Cerebellar cortex (tissue), 1 donor: Measurements from ENCODE around the gene KCNMB3.
"Not testable (repeated sequence)": the region's sequence is repeated elsewhere in the genome, so short reads cannot be mapped to it uniquely, and the experiment has no call there.

Experiments used
- DNase-seq: peaks from one replicate; pipeline ENCODE4 v3.0.0-alpha.2; 2015; ENCODE audit warnings: low spot score

The KCNMB3 gene

GRCh38 chr3:179264449-179264848 lies 13.5 kb upstream of the KCNMB3 start:
- DNase-seq, result no peak

- no peak for DNase-seq
These were observed 12.2 kb upstream of the KCNMB3 start for GRCh38 chr3:179263134-179263533.

GRCh38 chr3:179260949-179261765 lies 10.2 kb upstream of the KCNMB3 start:
- DNase-seq, result peak; percentile 44

DNA sequence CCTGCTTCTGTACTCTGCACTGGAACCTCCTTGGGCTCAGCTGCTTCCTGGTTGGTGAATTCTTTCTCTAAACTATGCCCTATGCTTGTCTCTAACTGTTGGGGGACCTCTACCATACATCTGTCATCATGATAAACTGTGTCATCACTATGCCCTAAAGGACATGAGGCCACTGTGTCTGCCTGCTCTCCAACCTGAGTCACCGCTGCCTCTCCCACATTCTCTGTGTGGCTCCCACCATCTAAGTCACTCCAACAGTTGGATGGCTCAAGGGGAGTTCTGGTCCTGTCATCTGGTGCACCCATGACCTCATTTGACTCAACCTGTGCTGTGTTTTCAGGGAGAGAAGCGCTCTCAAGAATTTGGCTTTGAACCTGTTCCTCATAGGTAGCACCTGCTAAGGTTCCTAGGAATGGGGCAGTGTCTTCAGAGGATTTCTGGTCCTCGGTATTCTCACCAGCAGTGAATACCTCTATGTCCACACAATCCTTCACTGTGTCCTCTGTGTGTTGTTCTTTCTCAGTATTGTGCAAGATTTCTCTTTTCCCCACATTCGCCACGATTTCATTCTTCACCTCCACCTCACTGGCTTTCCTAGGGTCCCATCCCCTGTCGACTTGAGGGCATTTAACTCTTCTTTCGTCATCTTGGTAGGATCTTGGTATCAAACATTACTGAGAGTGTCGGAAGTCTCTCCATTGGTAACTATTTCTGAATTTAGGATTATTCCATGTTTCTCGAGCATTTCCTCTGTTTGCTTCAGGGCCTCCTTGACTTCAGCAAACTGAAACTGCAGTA lies 9.2 kb upstream of the KCNMB3 start:
- not testable (repeated sequence) for DNase-seq

DNA sequence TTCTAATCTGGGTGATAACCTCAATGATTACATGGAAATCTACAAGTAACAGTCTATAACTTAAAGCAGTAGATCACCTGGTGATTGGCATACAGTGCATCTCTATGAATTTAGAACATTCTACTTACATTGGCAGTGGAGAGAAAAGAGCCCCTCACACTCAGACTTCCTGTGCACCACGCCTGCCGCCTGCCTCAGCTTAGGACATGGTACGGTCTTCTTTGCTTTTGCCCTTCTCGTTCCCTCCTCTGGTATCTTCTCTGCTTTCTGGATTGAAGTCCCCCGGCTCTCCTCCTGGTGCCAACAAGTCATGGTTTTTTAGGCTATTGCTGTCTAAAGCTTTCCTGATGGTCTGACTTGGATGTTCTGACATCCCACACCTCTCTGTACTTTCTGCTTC lies 7.9 kb upstream of the KCNMB3 start:
- no peak for DNase-seq

DNA sequence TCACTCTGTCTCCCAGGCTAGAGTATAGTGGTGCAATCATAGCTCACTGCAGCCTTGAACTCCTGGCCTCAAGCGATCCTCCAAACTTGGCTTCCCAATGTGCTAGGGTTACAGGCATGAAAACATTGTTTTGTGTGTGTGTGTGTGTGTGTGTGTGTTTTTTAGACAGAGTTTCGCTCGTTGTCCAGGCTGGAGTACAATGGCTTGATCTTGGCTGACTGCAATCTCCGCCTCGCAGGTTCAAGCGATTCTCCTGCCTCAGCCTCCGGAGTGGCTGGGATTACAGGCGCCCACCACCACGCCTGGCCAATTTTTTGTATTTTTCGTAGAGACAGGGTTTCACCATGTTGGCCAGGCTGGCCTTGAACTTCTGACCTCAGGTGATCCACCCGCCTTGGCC lies 6.8 kb upstream of the KCNMB3 start:
- DNase-seq, result not testable (repeated sequence)

DNA sequence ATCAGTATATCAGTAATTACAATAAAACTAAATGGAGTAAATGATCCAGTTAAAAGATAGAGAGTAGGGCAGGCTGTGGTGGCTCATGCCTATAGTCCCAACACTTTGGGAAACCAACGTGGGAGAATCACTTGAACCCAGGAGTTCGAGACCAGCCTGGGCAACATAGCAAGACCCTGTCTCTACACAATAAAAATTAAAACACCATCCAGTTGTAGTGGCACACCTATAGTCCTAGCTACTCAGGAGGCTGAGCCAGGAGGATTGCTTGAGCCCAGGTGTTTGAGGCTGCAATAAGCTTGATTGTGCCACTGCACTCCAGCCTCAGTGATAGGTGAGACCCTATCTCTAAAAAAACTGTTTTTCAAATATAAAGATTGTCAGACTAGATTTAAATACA lies 5.9 kb upstream of the KCNMB3 start:
- no peak for DNase-seq

DNA sequence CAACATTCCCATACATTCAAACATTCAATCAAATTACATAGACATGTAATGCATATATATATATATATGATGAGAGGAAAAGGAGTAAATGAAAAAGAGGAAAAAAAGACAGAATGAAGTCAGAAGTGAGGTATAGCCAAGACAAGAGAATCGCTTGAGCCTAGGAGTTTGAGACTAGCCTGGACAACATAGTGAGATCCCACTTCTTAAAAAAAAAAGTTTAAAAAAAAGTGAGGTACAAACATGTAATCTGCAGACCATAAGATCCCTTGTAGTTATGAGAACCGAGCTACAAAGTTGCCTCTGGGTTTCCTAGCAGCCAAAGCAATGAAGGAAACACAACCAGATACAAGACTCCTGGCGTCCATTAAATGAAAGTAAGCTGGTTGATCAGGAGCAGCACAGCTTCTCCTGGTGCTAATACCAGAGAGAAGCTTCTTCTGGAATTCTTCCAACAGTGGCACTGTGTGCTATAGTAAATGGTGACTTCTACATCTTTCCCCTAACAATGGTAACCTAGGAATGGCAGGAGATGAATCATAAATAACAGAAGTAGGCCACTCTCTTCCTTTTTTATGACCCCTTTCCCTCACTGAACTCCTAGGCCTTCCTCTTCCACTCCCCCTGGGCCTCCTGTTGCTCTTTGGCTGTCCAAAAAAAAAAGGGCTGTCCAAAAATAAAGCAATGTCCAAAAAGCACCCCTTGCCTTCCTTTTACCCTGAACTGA lies 3.5 kb downstream of the KCNMB3 start:
- DNase-seq, result no peak

- DNase-seq, result no peak
These were observed 6.0 kb downstream of the KCNMB3 start for GRCh38 chr3:179244878-179245277.

GRCh38 chr3:179242859-179243258 lies 8.1 kb downstream of the KCNMB3 start:
- DNase-seq, result not testable (repeated sequence)

GRCh38 chr3:179240299-179240698 lies 10.6 kb downstream of the KCNMB3 start:
- DNase-seq, result not testable (repeated sequence)

DNA sequence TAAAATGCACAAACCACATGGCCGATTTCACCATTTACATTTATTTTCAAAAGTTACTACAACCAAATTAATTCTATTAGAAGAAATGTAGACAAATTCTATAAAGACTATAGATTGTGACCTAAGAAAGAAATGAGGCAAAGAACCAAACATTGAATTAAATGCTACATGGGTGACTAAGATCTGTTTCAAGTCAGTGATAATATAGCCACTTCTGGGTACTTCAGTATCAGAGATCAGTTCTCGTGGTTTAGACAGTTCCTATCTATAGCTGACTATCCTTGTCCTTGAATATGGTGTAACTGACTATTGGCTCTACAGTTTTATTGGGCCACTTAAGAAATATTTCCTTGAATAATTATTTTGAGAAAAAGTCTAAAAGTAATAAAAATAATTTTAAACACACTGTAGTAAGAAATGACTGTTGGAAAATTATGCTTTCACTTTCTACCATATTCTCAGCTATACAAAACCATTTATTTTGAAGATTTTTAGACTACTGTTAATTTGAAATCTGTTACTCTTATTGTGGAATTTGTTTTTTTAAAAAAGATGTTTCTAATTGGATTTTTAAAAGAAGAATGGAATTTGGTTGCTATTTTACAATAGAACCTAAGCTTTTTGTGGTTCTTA lies 14.1 kb downstream of the KCNMB3 start:
- no peak for DNase-seq

DNA sequence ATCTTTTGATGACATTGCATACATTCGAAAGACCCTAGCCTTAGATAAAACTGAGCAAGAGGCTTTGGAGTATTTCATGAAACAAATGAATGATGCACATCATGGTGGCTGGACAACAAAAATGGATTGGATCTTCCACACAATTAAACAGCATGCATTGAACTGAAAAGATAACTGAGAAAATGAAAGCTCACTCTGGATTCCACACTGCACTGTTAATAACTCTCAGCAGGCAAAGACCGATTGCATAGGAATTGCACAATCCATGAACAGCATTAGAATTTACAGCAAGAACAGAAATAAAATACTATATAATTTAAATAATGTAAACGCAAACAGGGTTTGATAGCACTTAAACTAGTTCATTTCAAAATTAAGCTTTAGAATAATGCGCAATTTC lies 16.7 kb downstream of the KCNMB3 start:
- no peak for DNase-seq

DNA sequence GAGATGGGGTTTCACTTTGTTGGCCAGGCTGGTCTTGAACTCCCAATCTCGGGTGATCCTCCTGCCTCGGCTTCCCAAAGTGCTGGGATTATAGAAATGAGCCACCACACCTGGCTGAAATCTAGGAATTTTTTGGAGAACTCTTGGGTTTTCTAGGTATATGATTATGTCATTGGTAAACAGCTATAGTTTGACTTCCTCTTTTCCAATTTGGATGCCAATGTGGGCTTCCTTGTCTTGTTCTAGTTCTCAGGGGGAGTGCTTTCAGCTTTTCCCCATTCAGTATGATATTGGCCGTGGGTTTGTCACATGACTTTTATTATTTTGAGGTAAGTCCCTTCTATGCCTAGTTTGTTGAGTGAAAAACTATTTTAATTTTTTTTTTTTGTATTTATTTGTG lies 17.9 kb downstream of the KCNMB3 start:
- DNase-seq, result no peak

- no peak for DNase-seq
These were observed 21.7 kb downstream of the KCNMB3 start for GRCh38 chr3:179229177-179229576.

DNA sequence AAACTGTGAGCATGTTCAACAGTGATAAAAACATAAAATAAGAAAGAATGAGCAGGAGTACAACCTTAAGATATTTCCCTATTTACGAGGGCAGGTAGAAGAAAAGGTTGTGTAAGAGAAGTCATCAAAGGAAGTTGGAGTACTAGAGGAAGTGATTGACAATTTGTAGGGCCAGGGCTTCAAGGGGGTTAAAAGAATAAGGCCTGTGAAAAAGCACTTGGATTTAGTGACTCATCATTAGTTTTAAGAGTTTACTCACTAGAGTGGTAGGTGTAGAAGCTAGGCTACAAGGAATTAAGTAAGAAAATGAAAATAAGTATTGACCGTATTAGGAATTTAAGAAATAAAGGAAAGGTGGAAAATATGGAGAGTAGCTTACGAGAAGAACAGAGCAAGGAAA lies 23.6 kb downstream of the KCNMB3 start:
- DNase-seq, result no peak

DNA sequence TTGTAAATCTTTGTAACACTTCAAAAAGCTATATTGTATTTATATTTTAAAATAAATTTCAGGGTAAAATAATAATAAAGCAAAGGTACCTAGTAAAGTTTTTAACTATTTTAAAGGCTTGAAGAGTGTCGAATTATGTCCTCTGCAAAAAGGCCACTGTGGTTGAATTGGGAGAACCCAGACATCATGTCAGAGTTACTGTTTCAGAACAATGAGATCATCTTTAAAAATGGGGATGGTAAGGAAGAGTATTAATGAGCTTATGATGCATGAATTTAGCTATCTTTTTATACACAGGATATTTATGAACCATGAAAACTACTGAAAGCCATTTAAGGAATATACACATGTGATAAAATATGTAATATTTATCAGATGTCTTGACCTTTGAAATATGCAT lies 26.3 kb downstream of the KCNMB3 start:
- no peak for DNase-seq

DNA sequence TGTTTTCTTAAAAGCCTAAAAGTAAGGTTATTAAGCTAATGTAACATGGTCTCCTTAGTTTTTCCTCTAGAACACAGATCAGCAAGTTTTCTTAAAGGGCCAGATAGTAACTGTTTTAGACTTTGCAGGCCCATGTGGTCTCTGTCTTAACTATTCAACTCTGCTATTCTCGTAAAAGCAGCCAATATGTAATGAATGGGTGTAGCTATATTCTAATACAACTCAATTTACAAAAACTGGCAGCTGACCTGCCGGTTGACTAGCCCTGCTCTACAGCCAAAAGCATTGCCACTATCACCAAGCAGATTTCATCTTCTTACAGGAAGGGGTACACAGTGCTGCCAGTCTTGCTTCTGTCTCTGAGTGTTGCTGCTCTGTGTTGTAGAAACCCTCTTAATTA lies 27.4 kb downstream of the KCNMB3 start:
- no peak for DNase-seq

- not testable (repeated sequence) for DNase-seq
These were observed 32.7 kb downstream of the KCNMB3 start for GRCh38 chr3:179218213-179218612.

- not testable (repeated sequence) for DNase-seq
These were observed 35.4 kb downstream of the KCNMB3 start for GRCh38 chr3:179215550-179215949.

- no peak for DNase-seq
These were observed 50.1 kb downstream of the KCNMB3 start for GRCh38 chr3:179200790-179201189.

DNA sequence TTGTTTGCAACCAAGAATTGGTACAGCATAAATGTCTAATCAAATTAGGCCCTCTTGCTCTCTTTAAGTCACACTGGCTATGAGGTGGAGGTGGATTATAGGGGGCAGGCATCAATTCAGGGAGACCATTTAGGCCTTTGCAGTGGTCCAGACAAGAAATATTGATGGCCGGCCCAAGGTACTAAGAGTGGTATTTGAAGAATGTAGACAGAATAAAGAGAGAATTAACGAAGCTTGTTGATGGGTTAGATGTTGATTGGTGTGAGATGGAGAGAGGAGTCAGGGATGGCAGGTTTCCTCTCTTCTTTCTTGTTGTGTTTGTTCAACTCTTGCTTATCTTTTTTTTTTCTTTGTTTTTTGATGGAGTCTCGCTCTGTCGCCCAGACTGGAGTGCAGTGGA lies 54.2 kb downstream of the KCNMB3 start:
- DNase-seq, result no peak
